Measurements from ENCODE around the gene RYR1. TPM values are rescaled to one million over a fixed set of nuclear protein-coding genes. Genes with fewer than 3 reads are reported as not detected.

RYR1 gene
- total RNA-seq, 4 donors from 2014 or later, result 0.20 to 2.1 (median 1.4) TPM

DNA sequence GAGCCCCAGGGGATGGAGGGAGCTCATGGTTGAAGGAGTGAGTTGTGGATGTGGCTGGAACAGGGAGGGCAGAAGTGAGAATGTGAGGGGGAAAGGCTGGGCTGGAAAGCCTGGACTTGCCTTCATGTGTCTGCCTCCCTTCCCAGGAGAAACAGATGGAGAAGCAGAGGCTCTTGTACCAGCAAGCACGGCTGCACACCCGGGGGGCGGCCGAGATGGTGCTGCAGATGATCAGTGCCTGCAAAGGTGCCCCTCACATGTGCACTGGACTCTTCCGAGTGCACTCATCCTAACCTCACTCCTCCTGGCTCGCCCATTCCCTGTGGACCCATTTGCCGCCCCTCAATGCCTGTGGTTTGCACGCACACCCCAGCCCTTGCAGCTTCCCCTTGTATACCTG, 101.1 kb downstream of the RYR1 start:
- 94% methylated on average over 8 of the region's 8 CpGs; no CpG with 5 or more reads in 1 of the 2 donors for WGBS, 2 donors (ENCODE audit: low coverage in 1 of 2)
- in situ Hi-C loops (cut with MboI; ENCODE audit: low pct_ligation_motif_present in 1 of 4, low pct_unique_long_range_greater_than_20kb in 1 of 4, low sequenced_read_pairs in 3 of 4) (loop anchor here in 1 of 4 donors (25.0 kb wide), 1 partner anchor 403 kb away; the partner anchor contains the start of genes MRPS12 and SARS2), intact Hi-C loops (cut with DNase I; ENCODE audit: low total_unique reads) (no loop called here)
- no peak for DNase-seq
- Histone ChIP-seq H3K27ac (no peak overlapping the region), H3K27me3 (no peaks in the 10 kb centered on the region), H3K36me3 (no peaks in the 10 kb centered on the region), H3K4me3 (no peak overlapping the region), H3K9me3 (peaks cover 0 to 13% of the 10 kb centered on the region in 2 donors), H3K4me1 (peaks cover 0 to 5% (median 1%) of the 10 kb centered on the region in 4 donors)
- no peak for TF ChIP-seq POLR2AphosphoS5 (IDR thresholded peaks at IDR 0.05)
- TF ChIP-seq, protein P1, sequence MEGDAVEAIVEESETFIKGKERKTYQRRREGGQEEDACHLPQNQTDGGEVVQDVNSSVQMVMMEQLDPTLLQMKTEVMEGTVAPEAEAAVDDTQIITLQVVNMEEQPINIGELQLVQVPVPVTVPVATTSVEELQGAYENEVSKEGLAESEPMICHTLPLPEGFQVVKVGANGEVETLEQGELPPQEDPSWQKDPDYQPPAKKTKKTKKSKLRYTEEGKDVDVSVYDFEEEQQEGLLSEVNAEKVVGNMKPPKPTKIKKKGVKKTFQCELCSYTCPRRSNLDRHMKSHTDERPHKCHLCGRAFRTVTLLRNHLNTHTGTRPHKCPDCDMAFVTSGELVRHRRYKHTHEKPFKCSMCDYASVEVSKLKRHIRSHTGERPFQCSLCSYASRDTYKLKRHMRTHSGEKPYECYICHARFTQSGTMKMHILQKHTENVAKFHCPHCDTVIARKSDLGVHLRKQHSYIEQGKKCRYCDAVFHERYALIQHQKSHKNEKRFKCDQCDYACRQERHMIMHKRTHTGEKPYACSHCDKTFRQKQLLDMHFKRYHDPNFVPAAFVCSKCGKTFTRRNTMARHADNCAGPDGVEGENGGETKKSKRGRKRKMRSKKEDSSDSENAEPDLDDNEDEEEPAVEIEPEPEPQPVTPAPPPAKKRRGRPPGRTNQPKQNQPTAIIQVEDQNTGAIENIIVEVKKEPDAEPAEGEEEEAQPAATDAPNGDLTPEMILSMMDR (IDR thresholded peaks at IDR 0.05), result no peak
- TF ChIP-seq POLR2A (IDR thresholded peaks at IDR 0.05), result no peak
- no peak for TF ChIP-seq EP300 (IDR thresholded peaks at IDR 0.05; ENCODE audit: low read depth)

DNA sequence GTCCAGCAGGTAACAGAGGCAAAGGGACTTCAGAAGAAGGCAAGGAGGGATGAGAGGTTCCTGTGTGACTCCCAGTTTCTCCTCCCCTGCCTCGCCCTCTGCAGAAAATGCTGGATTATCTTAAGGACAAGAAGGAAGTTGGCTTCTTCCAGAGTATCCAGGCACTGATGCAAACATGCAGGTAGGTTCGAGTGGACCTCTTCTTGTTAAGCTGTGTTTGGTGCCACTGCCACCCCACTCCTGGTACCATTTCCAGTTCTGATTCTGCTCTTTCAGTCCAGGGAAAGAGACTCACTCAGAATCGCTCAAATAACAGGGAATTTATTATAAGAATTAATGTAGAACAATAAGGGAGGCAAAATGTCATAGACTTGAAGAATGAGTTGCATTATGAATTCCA, 101.7 kb downstream of the RYR1 start:
- intact Hi-C loops (cut with DNase I; ENCODE audit: low total_unique reads), result no loop called here
- Histone ChIP-seq H3K27me3 (no peaks in the 10 kb centered on the region), H3K9me3 (peaks cover 0 to 13% of the 10 kb centered on the region in 2 donors), H3K27ac (no peak overlapping the region), H3K36me3 (no peaks in the 10 kb centered on the region), H3K4me1 (peaks cover 0 to 5% (median 1%) of the 10 kb centered on the region in 4 donors), H3K4me3 (no peak overlapping the region)
- no peak for TF ChIP-seq POLR2A (IDR thresholded peaks at IDR 0.05)
- TF ChIP-seq, protein P1 (IDR thresholded peaks at IDR 0.05), result no peak
- no peak for TF ChIP-seq EP300 (IDR thresholded peaks at IDR 0.05; ENCODE audit: low read depth)
- no peak for TF ChIP-seq POLR2AphosphoS5 (IDR thresholded peaks at IDR 0.05)
- no peak for DNase-seq
- in situ Hi-C loops (cut with MboI; ENCODE audit: low pct_ligation_motif_present in 1 of 4, low pct_unique_long_range_greater_than_20kb in 1 of 4, low sequenced_read_pairs in 3 of 4), result loop anchor here in 1 of 4 donors (25.0 kb wide), 1 partner anchor 402 kb away; the partner anchor contains the start of genes MRPS12 and SARS2
- 72 to 77% methylated on average over 3 of the region's 3 CpGs for WGBS, 2 donors (ENCODE audit: low coverage in 1 of 2)

DNA sequence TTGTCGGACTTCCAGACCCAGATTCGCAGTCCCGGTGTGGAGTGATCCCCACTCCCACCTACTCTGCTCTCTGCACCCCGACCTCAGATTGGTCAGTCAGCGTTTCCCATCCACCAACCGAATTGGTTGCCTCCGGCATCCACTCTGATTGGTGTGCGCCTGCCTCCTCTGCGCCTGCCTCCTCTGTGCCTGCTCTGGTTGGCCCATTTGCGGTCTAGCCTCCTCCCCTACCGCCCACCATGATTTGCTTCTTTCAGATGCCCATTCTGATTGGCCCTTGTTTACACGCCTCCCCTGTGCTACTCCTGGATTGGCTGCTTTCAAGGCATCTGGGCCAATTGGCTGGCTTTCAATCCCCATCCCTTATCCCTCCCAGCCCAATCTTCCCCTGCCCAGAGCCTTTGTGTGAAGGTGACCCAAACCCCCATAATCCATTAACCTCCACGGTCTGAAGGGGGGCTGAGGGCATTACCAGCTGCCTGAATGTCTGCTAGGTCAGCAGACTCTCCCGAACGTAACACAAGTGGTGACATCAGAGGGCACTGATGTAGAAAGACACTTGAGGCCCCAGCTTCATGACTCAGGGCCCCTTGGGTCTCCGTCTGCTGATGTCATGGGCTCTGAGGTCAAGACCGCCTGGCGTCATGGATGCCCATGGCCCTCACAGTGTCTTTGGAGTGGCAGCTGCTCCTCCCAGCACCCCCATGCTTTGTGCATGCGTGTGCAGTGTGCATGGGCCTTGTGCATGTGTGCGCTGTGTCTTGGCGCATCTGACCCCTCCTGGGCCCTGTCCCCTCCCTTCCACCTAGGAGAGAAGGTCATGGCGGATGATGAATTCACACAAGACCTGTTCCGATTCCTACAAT, 103.8 kb downstream of the RYR1 start:
- intact Hi-C loops (cut with DNase I; ENCODE audit: low total_unique reads), result no loop called here
- Histone ChIP-seq H3K27me3 (no peaks in the 10 kb centered on the region), H3K36me3 (no peaks in the 10 kb centered on the region), H3K9me3 (peaks cover 0 to 13% of the 10 kb centered on the region in 2 donors), H3K27ac (no peak overlapping the region), H3K4me3 (no peak overlapping the region), H3K4me1 (peaks cover 0 to 5% (median 1%) of the 10 kb centered on the region in 4 donors)
- in situ Hi-C loops (cut with MboI; ENCODE audit: low pct_ligation_motif_present in 1 of 4, low pct_unique_long_range_greater_than_20kb in 1 of 4, low sequenced_read_pairs in 3 of 4), result loop anchor here in 1 of 4 donors (25.0 kb wide), 1 partner anchor 400 kb away; the partner anchor contains the start of genes MRPS12 and SARS2
- DNase-seq, result no peak
- WGBS, 2 donors (ENCODE audit: low coverage in 1 of 2), result 90 to 91% methylated on average over 9 to 23 of the region's 23 CpGs
- TF ChIP-seq POLR2A (IDR thresholded peaks at IDR 0.05) (no peak), EP300 (IDR thresholded peaks at IDR 0.05; ENCODE audit: low read depth) (no peak), POLR2AphosphoS5 (IDR thresholded peaks at IDR 0.05) (no peak)
- TF ChIP-seq, protein P1 (IDR thresholded peaks at IDR 0.05), result no peak

DNA sequence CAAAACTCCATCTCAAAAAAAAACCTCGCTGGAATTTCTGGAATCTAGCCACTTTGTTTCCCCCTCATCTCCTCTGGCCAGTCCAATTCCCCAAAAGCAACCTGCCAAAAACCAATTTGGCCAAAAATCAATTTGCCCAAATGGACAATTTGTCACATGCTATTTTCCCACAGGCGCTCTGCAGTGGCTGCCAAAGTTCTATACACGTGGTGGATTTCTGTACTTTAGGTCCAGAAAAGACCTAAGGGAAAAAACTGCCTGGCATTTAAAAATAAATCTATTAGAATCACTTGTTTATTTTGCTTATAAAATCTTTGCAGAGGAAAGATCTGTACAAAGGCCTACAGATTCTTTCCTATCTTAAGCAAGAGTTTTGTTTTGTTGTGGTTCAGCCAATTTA, 104.9 kb downstream of the RYR1 start:
- in situ Hi-C loops (cut with MboI; ENCODE audit: low pct_ligation_motif_present in 1 of 4, low pct_unique_long_range_greater_than_20kb in 1 of 4, low sequenced_read_pairs in 3 of 4), result loop anchor here in 1 of 4 donors (25.0 kb wide), 1 partner anchor 399 kb away; the partner anchor contains the start of genes MRPS12 and SARS2
- Histone ChIP-seq H3K9me3 (peaks cover 0 to 13% of the 10 kb centered on the region in 2 donors), H3K27me3 (no peaks in the 10 kb centered on the region), H3K27ac (peak overlapping the region in 2 of 4 donors; percentile 14 to 23), H3K4me3 (no peak overlapping the region), H3K4me1 (peaks cover 0 to 5% (median 1%) of the 10 kb centered on the region in 4 donors), H3K36me3 (no peaks in the 10 kb centered on the region)
- TF ChIP-seq EP300 (IDR thresholded peaks at IDR 0.05; ENCODE audit: low read depth) (no peak), POLR2A (IDR thresholded peaks at IDR 0.05) (no peak), POLR2AphosphoS5 (IDR thresholded peaks at IDR 0.05) (no peak)
- TF ChIP-seq, protein P1 (IDR thresholded peaks at IDR 0.05), result no peak
- DNase-seq, result no peak
- WGBS, 2 donors (ENCODE audit: low coverage in 1 of 2), result 50 to 59% methylated on average over 3 of the region's 3 CpGs
- intact Hi-C loops (cut with DNase I; ENCODE audit: low total_unique reads), result no loop called here

Measured in transverse colon (tissue), 4 donors.